Activated CD4-positive, alpha-beta T cell treated with anti-CD3 and anti-CD28 coated beads for 1 hour (primary cell): Measurements from ENCODE around the gene PNKP.

Experiments
- DNase-seq: peaks from one replicate; pipeline ENCODE4 v3.0.0-alpha.2; 2020

PNKP gene

DNA sequence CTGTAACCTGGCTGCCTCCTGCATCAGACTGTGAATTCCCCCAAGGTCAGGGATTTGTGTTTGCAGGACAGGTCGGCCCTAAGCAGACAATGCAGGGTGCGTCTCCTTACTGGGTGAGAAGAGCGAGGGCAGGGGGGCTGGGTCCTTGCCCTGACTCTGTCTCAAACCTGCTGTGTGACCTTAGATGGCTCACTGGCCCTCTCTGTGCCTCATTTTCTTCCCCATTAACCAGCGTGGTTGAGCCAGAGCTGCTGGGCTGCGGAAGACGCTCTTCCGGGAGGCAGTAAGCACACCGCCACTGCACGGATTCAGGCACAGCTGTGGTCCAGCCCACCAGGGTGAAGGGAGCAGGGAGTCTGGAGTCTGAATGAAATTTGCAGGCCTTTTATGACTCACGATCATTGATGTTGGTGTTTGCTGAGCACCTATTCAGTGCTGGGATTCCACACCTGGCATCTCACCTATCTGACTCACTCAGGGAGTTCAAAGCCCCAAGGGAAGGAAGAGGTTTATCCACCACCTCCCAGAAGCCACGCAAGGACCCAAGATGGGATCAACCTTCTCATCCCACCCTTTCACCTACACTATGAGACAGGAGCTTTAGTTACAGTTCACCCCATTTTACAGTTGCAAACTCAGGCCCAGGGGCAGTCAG, 7.3 kb upstream of the PNKP start:
- DNase-seq = no peak

DNA sequence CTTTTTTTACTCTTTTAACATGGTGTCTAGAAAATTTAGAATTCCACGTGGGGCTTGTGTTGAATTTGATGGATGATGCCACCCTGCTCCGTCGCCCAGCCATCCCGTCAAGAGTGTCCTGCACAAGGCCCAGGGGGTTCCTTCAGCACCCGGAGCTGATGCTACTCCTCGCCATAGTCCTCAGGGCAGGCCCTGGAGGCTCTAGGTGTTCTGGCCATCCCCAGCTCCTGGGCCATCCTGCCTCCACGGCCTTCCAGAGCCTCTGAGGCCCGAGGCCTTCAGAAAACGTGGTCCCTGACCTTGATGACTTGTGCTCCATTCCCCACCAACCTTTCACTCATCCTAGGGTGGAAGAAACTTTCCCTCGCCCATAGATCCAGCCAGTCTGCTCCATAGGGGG, 6.5 kb upstream of the PNKP start:
- DNase-seq = no peak

- DNase-seq = no peak
Measured at GRCh38 chr19:49873129-49873521, 5.7 kb upstream of the PNKP start.

DNA sequence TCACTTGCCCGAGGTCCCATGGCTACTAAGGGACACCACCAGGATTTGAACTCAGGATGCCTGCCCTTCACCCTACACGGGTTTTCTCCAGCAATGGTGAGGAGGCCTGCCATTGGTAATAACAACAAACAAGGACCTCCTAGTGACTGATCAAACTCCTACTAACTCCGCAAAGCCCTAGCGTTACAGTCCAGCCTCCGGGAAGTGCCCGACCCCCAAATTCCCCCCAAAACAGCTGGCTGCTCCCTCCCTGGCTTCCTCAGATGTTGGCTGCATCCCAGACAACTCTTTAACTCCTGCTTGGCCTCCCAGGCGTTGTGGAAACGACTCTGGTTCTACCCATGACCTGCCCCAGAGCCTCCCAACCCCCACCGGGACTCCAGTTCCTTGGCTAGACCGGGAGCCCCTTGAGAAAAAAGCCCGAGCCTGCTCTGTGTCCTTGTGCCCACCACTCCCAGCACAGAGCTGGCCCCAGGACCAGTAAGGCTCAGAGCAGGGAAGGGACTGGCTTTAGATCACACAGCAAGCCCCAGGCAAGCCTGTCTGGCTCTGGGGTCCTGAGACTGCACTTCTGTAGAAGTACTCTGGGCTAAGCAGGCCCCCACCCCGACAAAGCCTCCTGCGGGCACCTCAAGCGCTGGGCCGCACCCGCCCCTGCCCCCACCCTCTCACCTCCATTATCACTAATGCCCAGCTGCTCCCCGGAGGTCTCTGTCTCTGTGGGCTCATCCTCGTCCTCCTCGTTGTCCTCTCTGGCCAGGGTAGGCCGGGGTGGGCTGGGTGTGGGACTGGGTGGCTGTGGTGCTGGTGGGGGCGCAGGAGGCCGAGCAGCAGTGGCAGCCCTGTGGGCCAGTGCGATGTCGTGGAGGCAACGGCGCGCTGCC, 5.1 kb upstream of the PNKP start:
- no peak for DNase-seq

GRCh38 chr19:49871349-49871985, 4.1 kb upstream of the PNKP start:
- DNase-seq = no peak

GRCh38 chr19:49870309-49870901, 3.0 kb upstream of the PNKP start:
- DNase-seq = no peak

DNA sequence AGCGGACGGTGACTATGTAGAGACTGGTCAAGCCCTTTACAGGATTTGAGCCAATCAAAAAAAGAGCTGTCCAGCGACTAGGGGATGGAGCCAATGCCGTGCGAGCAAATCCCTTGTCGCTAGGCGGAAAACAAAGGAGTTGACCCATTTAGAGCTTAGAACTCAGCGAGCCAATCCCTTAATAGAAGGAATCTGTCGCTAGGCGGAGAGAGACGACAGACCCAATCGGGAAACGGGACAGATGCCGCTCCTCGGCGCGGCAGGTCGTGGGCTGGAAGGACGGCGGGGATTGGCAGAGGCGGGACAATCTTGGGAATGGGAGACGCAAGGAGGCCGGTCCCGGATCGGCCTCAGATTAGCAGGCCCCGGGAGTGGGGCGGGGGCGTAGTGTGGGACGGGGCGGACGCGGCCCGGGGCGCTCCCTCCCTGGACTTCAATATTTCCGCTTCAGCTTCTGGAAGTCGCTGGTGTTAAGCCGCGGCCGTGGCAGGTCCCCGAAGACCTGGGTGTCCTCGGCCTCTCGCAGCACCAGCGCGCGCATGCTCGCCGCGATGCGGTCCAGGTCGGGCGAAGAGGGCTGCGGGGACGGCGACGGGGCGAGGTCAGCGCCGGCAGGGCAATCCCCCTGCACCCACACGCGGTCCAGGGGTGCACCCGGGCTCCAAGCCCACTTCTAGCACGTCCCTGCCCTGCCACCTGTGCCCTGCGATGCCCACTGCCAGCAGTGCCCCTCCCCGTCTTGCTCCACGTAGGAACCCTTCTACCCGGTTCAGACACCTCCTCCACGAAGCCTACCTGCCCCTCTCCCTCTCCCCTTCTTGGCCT, 2.3 kb upstream of the PNKP start:
- DNase-seq = peak; percentile 79

DNA sequence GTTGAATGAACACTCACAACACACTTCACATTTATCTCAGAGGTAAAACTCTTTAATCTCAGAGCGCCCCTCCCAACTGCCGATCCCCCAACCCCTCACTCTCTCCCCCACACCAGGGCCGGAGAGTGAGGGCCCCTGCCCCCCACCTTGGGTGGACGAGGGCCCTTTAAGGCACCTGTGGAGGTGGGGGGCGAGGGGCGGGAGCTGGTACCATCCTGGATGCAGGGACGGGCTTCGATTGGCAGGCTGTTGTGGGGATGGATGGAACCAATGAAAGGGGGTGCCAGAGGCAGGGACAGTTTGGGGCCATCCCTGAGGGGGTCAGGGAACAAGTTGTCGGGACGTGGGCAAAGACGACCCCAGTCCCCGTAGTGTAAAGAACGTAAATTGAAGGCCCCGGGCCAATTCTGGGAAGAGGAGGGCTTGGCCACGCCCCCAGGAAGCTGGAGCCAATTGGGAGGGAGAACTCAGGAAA, 1.7 kb upstream of the PNKP start:
- no peak for DNase-seq

DNA sequence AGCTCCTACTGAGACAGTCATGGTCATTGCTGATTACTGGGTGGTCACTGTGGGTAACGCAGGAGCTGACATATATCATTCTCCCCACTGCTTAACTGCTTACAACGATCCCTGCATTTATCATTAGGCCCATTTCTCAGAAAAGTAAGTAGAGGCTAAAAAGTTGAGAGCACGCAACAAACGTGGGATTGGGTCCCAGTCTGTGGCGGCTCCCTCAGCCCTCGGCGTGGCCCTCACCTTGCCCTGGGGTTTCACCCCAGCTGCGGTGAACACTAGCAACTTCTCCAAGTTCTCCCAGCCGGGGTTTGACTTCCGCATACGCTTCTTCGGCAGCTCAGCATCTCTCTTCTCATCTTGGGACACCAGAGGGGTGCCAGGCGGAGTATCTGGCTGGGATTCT, 2.5 kb downstream of the PNKP start:
- no peak for DNase-seq

- DNase-seq = no peak
Measured at GRCh38 chr19:49863935-49864320, 3.4 kb downstream of the PNKP start.

DNA sequence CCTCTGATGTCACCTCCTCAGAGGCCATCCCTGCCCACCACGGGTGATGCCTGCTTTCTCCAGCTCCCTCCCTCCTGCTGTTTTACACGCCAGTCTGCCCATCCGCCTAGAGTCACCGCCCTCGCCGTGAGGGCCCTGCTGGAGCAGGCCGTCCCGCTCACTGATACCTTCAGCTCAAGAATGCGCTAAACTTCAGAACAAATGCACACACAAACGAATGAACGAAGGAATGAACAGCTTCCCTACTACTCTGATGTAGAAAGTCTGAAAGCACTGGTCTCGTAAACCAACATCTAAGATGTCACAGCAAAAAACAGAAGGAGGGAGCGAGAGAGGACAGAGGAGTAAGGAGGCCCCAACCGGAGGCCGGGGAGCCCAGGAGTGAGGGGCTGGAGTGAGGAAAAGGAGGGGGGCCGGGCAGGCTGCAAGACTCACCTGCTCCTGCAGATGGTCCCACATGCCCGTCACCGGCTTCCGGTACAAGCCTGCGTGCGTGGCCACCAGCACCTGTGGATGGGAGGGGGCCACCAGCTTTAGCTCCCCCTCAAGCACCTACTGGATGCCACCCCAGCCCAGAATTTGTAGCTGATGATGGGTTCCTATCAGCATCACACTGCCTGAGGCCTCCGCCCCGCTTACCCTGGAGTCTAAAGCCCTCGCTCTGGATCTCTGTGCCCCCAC, 4.0 kb downstream of the PNKP start:
- DNase-seq = no peak

GRCh38 chr19:49862391-49863253, 4.8 kb downstream of the PNKP start:
- DNase-seq = no peak

DNA sequence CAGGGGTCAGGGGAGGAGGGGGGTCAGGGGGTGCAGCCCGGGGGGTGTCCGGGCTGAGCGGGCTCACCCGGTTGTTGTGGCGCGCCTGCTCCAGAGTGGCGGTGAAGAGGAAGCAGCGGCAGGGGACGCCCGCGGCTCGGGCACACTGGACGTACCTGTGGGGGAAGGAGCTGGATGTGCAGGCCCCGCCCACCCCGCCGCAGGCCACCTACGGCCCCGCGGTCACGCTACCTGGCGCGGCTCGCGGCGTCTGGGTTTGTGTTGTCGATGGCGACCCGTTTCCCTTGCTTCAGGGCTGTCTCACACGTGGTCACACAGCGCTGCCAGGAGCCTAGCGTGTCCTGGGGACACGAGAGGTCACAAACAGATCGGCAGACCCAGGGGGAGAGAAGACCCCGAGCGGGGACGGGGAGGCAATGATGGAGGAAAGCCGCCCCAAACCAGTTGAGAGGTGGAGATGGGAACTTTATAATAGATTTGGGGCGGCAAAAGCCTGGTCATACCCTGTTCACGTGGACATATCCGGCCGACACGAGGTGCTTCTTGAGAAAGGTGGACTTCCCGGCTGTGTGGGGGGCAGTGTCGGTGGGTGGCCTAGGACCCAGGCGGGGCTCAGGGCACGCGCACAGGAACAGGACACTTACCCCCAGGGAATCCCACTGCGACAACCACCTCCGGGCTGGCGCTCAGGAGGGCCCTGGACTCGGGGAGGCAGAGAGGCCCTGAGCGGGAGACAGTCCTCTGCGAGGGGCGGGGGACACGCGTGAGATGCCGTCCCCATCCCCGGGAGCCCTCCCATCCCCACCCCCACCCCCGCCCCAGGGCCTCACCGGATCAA, 5.6 kb downstream of the PNKP start:
- DNase-seq = no peak

GRCh38 chr19:49861107-49861506, 6.3 kb downstream of the PNKP start:
- DNase-seq = no peak

- DNase-seq = no peak
Measured at GRCh38 chr19:49860336-49861102, 6.9 kb downstream of the PNKP start.

- DNase-seq = no peak
Measured at GRCh38 chr19:49859682-49860335, 7.6 kb downstream of the PNKP start.

- DNase-seq = no peak
Measured at GRCh38 chr19:49858088-49858985, 9.0 kb downstream of the PNKP start.

- DNase-seq = no peak
Measured at GRCh38 chr19:49857838-49858087, 9.6 kb downstream of the PNKP start.
